ENCODE data around the gene CLEC9A. TPM values are rescaled to one million over a fixed set of nuclear protein-coding genes. Genes with fewer than 3 reads are reported as not detected.
A peak's percentile ranks its signal among the peaks of the same experiment; 100 is the strongest.

Gene CLEC9A
- total and polyA plus RNA-seq, 2 donors (not counting 3 experiments of a cell fraction or from before 2014, with no cell fraction given) = not detected

- intact Hi-C loops (cut with micrococcal nuclease) = no loop called here
- POLR2A ChIA-PET = no interaction called here
- Histone ChIP-seq H3K9me1 (replicated peaks; ENCODE audit: control insufficient read depth, extremely low read depth, insufficient read depth, low read length) (no peaks in the 10 kb centered on the region), H3K27me3 (ENCODE audit: control insufficient read depth in 2 of 2, insufficient read depth in 2 of 2, low read length in 2 of 2) (no peaks in the 10 kb centered on the region), H3K36me3 (ENCODE audit: control insufficient read depth in 2 of 2, extremely low read depth in 1 of 2, insufficient read depth in 2 of 2, low read length in 2 of 2) (no peaks in the 10 kb centered on the region), H3K4me2 (ENCODE audit: insufficient read depth, low read length) (no peak overlapping the region), H4K20me1 (replicated peaks; ENCODE audit: control insufficient read depth, extremely low read depth, insufficient read depth, low read length) (no peaks in the 10 kb centered on the region), H3K79me2 (ENCODE audit: control insufficient read depth, insufficient read depth, low read length) (no peaks in the 10 kb centered on the region), H3K9me3 (replicated peaks; ENCODE audit: control insufficient read depth, insufficient read depth, low read length) (no peaks in the 10 kb centered on the region), H2AFZ (ENCODE audit: low read depth, low read length) (peak overlapping the region; percentile 86), H3K9ac (replicated peaks; ENCODE audit: extremely low read depth, insufficient read depth, low read length) (no peak overlapping the region), H3K4me3 (replicated peaks in 1 of 3; ENCODE audit: insufficient read depth in 1 of 3, low read depth in 1 of 3, low read length in 3 of 3) (no peak overlapping the region), H3K4me1 (ENCODE audit: control insufficient read depth, extremely low read depth, insufficient read depth, low read length) (peaks cover 23% of the 10 kb centered on the region), H3K27ac (ENCODE audit: insufficient read depth, low read depth, low read length) (peak overlapping the region; percentile 20)
- dilution Hi-C loops (cut with MboI; ENCODE audit: extremely low pct_ligation_motif_present, low sequenced_read_pairs) = no loop called here
- CTCF ChIA-PET = interaction anchor here (1.0 to 1.4 kb wide), 2 partner anchors 10 to 277 kb away, joined by 3 to 6 read pairs; no protein-coding TSS in a partner anchor
- DNase-seq (ENCODE audit: low read depth, low spot score) = peak; percentile 22
- TF ChIP-seq POLR2A (IDR thresholded peaks at IDR 0.05; ENCODE audit: low read depth, low read length) = no peak
- no peak for TF ChIP-seq EZH2 (IDR thresholded peaks at IDR 0.05; ENCODE audit: borderline replicate concordance, low read depth, low read length, severe bottlenecking)
- no peak for TF ChIP-seq MYC (IDR thresholded peaks at IDR 0.05; ENCODE audit: low read depth, low read length)
- TF ChIP-seq MAX (IDR thresholded peaks at IDR 0.05; ENCODE audit: insufficient read depth, insufficient read length) = no peak
- no peak for TF ChIP-seq GATA2 (IDR thresholded peaks at IDR 0.05; ENCODE audit: insufficient read depth, insufficient read length, low read depth, low read length)
- TF ChIP-seq, protein P1, sequence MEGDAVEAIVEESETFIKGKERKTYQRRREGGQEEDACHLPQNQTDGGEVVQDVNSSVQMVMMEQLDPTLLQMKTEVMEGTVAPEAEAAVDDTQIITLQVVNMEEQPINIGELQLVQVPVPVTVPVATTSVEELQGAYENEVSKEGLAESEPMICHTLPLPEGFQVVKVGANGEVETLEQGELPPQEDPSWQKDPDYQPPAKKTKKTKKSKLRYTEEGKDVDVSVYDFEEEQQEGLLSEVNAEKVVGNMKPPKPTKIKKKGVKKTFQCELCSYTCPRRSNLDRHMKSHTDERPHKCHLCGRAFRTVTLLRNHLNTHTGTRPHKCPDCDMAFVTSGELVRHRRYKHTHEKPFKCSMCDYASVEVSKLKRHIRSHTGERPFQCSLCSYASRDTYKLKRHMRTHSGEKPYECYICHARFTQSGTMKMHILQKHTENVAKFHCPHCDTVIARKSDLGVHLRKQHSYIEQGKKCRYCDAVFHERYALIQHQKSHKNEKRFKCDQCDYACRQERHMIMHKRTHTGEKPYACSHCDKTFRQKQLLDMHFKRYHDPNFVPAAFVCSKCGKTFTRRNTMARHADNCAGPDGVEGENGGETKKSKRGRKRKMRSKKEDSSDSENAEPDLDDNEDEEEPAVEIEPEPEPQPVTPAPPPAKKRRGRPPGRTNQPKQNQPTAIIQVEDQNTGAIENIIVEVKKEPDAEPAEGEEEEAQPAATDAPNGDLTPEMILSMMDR (IDR thresholded peaks at IDR 0.05; ENCODE audit: extremely low read depth in 1 of 2, insufficient read depth in 1 of 2, low read depth in 1 of 2, low read length in 2 of 2) = no peak
- no peak for TF ChIP-seq FOS (IDR thresholded peaks at IDR 0.05; ENCODE audit: borderline replicate concordance, insufficient read depth, low read length)
- no peak for TF ChIP-seq POLR2AphosphoS5 (IDR thresholded peaks at IDR 0.05; ENCODE audit: insufficient read depth, low read depth, low read length)
- no peak for TF ChIP-seq JUN (IDR thresholded peaks at IDR 0.05; ENCODE audit: borderline replicate concordance, insufficient read depth, insufficient read length, low read depth)
- no peak for FAIRE-seq
- BruUV-seq (replicated peaks) = no TSS peak
Observed at GRCh38 chr12:10027721-10028120, 2.8 kb upstream of the CLEC9A start.

Measured in endothelial cell of umbilical vein (primary cell).